ENCODE measurements around the gene LRRC49. TPM values are rescaled to one million over a fixed set of nuclear protein-coding genes. Genes with fewer than 3 reads are reported as not detected.

LRRC49 gene
- total RNA-seq, 4 donors from 2014 or later = 3.3 to 12.6 (median 3.6) TPM

DNA sequence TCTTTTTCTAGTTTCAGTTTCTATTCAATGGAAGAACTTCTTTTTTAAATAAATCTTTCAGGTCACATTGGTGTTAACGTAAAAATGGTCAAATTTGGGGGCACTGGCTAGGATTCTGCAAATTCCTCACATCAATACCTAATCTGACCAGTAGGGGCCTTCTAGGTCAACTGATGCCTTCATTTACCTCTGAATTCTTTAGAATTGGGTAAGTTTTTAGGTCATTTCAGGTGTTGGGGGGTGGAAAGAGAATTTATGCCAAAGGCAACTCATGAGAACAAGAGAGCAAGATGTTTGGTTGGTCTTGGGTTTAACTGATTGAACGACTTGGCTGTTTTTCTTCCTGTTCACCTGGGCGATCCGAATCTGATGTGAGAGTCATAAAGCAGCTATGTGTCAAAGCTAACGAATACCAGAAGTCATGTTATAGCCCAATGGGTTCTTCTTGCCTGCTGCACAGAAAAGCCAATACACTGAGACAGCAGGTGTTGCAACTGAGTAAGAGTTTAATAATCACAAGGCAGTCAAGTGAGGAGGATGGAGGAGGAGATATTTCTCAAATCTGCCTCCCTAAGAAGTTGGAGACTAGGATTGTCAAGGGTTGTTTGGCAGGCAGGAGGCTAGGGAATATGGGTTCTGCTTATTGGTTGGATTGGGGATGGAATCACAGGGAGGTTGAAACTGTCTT is 15.3 kb downstream of the LRRC49 start:
- Histone ChIP-seq H3K4me1 (no peaks in the 10 kb centered on the region), H3K36me3 (peaks cover 11% of the 10 kb centered on the region), H3K4me3 (no peak overlapping the region), H3K27ac (no peak overlapping the region), H3K9me3 (peaks cover 11% of the 10 kb centered on the region), H3K27me3 (no peaks in the 10 kb centered on the region)
- WGBS = 93% methylated on average over 5 of the region's 5 CpGs
- no peak for TF ChIP-seq CTCF (IDR thresholded peaks at IDR 0.05)
- TF ChIP-seq EP300 (IDR thresholded peaks at IDR 0.05) = no peak
- TF ChIP-seq POLR2AphosphoS5 (IDR thresholded peaks at IDR 0.05) = no peak
- no peak for TF ChIP-seq POLR2A (IDR thresholded peaks at IDR 0.05)
- no peak for DNase-seq (ENCODE audit: low spot score in 2 of 2)

DNA sequence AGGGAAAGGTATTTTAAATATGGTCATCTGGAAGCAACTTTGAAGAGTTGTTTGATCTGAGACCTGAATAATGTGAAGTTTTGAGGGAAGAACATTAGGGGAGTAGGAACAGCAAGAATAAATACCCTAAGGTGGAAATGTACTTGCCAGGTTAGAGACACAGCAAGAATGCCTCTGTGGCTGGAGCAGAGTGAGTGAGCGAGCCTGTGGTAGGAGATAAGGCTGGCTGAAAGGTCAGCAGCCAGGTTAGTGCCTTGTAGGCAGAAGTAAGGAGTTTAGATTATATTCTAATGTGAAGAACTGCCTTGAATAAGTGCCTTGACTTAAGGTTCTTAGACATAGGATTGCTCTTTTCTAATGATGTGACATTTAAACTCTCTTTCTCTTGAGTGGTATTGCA is 18.3 kb downstream of the LRRC49 start:
- H3K27ac ChIP-seq = no peak overlapping the region
- TF ChIP-seq POLR2AphosphoS5 (IDR thresholded peaks at IDR 0.05) = no peak
- peaks cover 8% of the 10 kb centered on the region for H3K36me3 ChIP-seq
- peaks cover 11% of the 10 kb centered on the region for H3K9me3 ChIP-seq
- WGBS = 89% methylated on average over 1 of the region's 1 CpG
- H3K4me3 ChIP-seq = no peak overlapping the region
- no peak for DNase-seq (ENCODE audit: low spot score in 2 of 2)
- H3K27me3 ChIP-seq = no peaks in the 10 kb centered on the region
- no peaks in the 10 kb centered on the region for H3K4me1 ChIP-seq

DNA sequence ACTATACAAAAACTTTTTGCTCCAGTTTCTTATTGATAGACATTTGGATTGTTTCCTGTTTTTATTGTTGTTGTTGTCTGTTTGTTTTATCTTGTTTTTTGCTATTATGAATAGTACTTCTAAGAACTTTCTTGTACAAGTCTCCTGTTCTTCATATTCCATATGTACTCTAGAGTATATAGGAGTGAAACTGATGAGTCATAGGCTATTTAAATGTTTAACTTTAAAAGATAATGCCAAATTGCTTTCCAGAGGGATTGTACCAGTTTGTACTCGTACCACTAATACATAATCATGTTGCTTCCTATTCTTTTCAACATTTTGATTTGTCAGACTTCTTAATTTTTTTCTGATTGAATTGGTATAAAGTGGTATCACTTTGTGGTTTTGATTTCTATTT is 19.6 kb downstream of the LRRC49 start:
- no peak for DNase-seq (ENCODE audit: low spot score in 2 of 2)
- WGBS = 51% methylated on average over 1 of the region's 1 CpG
- Histone ChIP-seq H3K4me1 (no peaks in the 10 kb centered on the region), H3K4me3 (no peak overlapping the region), H3K27ac (no peak overlapping the region), H3K9me3 (peaks cover 11% of the 10 kb centered on the region), H3K27me3 (no peaks in the 10 kb centered on the region), H3K36me3 (peaks cover 4% of the 10 kb centered on the region)
- TF ChIP-seq CTCF (IDR thresholded peaks at IDR 0.05) = no peak

GRCh38 chr15:70916531-70916930 is 23.9 kb downstream of the LRRC49 start:
- WGBS = 93% methylated on average over 6 of the region's 10 CpGs
- H3K4me1 ChIP-seq = no peaks in the 10 kb centered on the region
- no peaks in the 10 kb centered on the region for H3K27me3 ChIP-seq
- H3K36me3 ChIP-seq = no peaks in the 10 kb centered on the region
- no peaks in the 10 kb centered on the region for H3K9me3 ChIP-seq
- TF ChIP-seq POLR2AphosphoS5 (IDR thresholded peaks at IDR 0.05) = no peak
- TF ChIP-seq EP300 (IDR thresholded peaks at IDR 0.05) = no peak
- no peak for TF ChIP-seq POLR2A (IDR thresholded peaks at IDR 0.05)
- no peak for TF ChIP-seq CTCF (IDR thresholded peaks at IDR 0.05)
- H3K27ac ChIP-seq = no peak overlapping the region
- DNase-seq (ENCODE audit: low spot score in 2 of 2) = no peak
- H3K4me3 ChIP-seq = no peak overlapping the region

DNA sequence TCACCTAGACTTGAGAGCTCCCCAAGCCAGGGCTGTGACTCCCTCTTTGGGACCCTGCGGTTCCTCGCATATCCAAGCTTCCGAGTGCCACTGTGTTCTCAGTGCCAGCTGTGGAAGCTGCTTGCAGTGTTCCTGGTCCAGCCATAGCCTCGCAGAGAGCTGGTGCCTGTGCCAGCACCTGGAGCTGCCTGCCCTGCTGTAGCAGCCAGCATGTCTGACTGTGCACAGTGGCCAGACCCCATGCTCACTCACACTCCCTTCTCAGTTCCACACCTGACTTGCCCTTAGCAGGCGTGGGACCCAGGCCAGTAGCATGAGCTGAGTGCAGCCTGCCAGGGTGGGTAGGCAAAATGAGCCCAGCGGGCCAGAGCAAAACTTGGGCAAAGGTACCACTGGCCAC is 25.3 kb downstream of the LRRC49 start:
- Histone ChIP-seq H3K36me3 (no peaks in the 10 kb centered on the region), H3K27ac (no peak overlapping the region), H3K4me1 (no peaks in the 10 kb centered on the region), H3K27me3 (no peaks in the 10 kb centered on the region), H3K9me3 (no peaks in the 10 kb centered on the region), H3K4me3 (no peak overlapping the region)
- 89% methylated on average over 4 of the region's 6 CpGs for WGBS
- no peak for DNase-seq (ENCODE audit: low spot score in 2 of 2)
- no peak for TF ChIP-seq EP300 (IDR thresholded peaks at IDR 0.05)
- TF ChIP-seq CTCF (IDR thresholded peaks at IDR 0.05) = no peak
- TF ChIP-seq POLR2A (IDR thresholded peaks at IDR 0.05) = no peak
- TF ChIP-seq POLR2AphosphoS5 (IDR thresholded peaks at IDR 0.05) = no peak
